SK-N-SH (cell line): Measurements from ENCODE around the gene ANXA7. TPM values are rescaled to one million over a fixed set of nuclear protein-coding genes. Genes with fewer than 3 reads are reported as not detected.

ENCODE experiments used
- CTCF ChIA-PET: fragments of 300-600, 350-600 bp; formaldehyde crosslinking; extraction: SDS; loops from one replicate; lab custom pipeline; 2021; lab: Yijun Ruan, JAX
- POLR2A ChIA-PET: fragments of 350-600 bp; sonication (Branson Sonifier 250); formaldehyde crosslinking; extraction: SDS; loops from one replicate; lab custom pipeline; 2020; ENCODE audit warnings: antibody characterized with exemption, inconsistent platforms; lab: Yijun Ruan, JAX
- DNase-seq: peaks from one replicate; pipeline ENCODE4 v3.0.0; 2012
- H2AFZ ChIP-seq: fragments of 200-600 bp; sonication (generic); 2 replicates; pipeline ENCODE4 v1.8.1; 2016; ENCODE audit warnings: antibody characterized with exemption, mild to moderate bottlenecking, low read depth
- H3F3A ChIP-seq: fragments of 200-600 bp; sonication (generic); replicated peaks from 2 replicates; pipeline ENCODE3; 2016; ENCODE audit warnings: antibody characterized with exemption, mild to moderate bottlenecking; ENCODE audit not compliant: insufficient read depth
- H3K27ac ChIP-seq, 2 experiments: fragments of 200-500 bp in 1 of 2; fragments of 200-600 bp in 1 of 2; sonication (Bioruptor generic) in 1 of 2; sonication (generic), shearing (Covaris generic) in 1 of 2; 2 replicates each; pipeline versions ENCODE4 v1.5.1 to v1.6.1; 2014 to 2016; ENCODE audit warnings: low read depth in 2 of 2, inconsistent platforms in 1 of 2, low read length in 1 of 2, mild to moderate bottlenecking in 1 of 2, mixed read lengths in 1 of 2
- H3K27me3 ChIP-seq: fragments of 200-600 bp; sonication (generic), shearing (Covaris generic); 2 replicates; pipeline ENCODE4 v1.6.1; 2016; ENCODE audit warnings: mixed run types; ENCODE audit not compliant: insufficient read depth
- H3K36me3 ChIP-seq, 2 experiments: fragments of 200-500 bp in 1 of 2; fragments of 200-600 bp in 1 of 2; sonication (Bioruptor generic) in 1 of 2; sonication (generic) in 1 of 2; replicated peaks in 1 of 2; 2 replicates each; pipeline versions ENCODE3 to v1.5.1; 2014 to 2016; ENCODE audit warnings: low read length in 1 of 2, mild to moderate bottlenecking in 1 of 2; ENCODE audit not compliant: insufficient read depth in 2 of 2, control insufficient read depth in 1 of 2
- H3K4me1 ChIP-seq, 2 experiments: fragments of 200-500 bp in 1 of 2; fragments of 200-600 bp in 1 of 2; sonication (Bioruptor generic) in 1 of 2; sonication (generic), shearing (Covaris generic) in 1 of 2; 2 replicates each; pipeline versions ENCODE4 v1.5.1 to v1.6.1; 2014 to 2016; ENCODE audit warnings: low read depth in 1 of 2, low read length in 1 of 2, mixed run types in 1 of 2; ENCODE audit not compliant: insufficient read depth in 2 of 2, control insufficient read depth in 1 of 2
- H3K4me2 ChIP-seq: fragments of 200-600 bp; sonication (generic), shearing (Covaris generic); 2 replicates; pipeline ENCODE4 v1.6.1; 2017; ENCODE audit warnings: mixed run types
- H3K4me3 ChIP-seq, 2 experiments: fragments of 200-500 bp in 1 of 2; fragments of 200-600 bp in 1 of 2; sonication (Bioruptor generic) in 1 of 2; sonication (generic), shearing (Covaris generic) in 1 of 2; 2 replicates each; pipeline versions ENCODE4 v1.5.1 to v1.8.1; 2014 to 2016; ENCODE audit warnings: low read depth in 2 of 2, inconsistent platforms in 1 of 2, low read length in 1 of 2, mild to moderate bottlenecking in 1 of 2, mixed read lengths in 1 of 2, moderate library complexity in 1 of 2
- H3K79me2 ChIP-seq: fragments of 200-600 bp; sonication (generic); 2 replicates; pipeline ENCODE4 v1.8.1; 2017; ENCODE audit warnings: mild to moderate bottlenecking; ENCODE audit not compliant: insufficient read depth
- H3K9ac ChIP-seq: fragments of 200-600 bp; sonication (generic); 2 replicates; pipeline ENCODE4 v1.6.1; 2017; ENCODE audit warnings: mixed run types
- H3K9me2 ChIP-seq: fragments of 200-600 bp; sonication (generic); 2 replicates; pipeline ENCODE4 v1.6.1; 2017; ENCODE audit warnings: mixed run types
- H3K9me3 ChIP-seq: fragments of 200-600 bp; sonication (generic); 2 replicates; pipeline ENCODE4 v1.6.1; 2017; ENCODE audit warnings: mixed run types, mild to moderate bottlenecking, moderate library complexity
- H4K20me1 ChIP-seq: fragments of 200-600 bp; sonication (generic); 2 replicates; pipeline ENCODE4 v1.6.1; 2017; ENCODE audit warnings: mild to moderate bottlenecking, mixed run types; ENCODE audit not compliant: insufficient read depth
- ELF1 ChIP-seq: IDR thresholded peaks from 2 replicates; pipeline ENCODE4 v1.4.0; 2012
- EP300 ChIP-seq, 2 experiments: IDR thresholded peaks; 2 replicates each; pipeline versions ENCODE4 v1.4.0 to v1.6.1; 2012; ENCODE audit warnings: borderline replicate concordance in 1 of 2, low read depth in 1 of 2, low read length in 1 of 2
- EZH2phosphoT487 ChIP-seq: fragments of 200-600 bp; sonication (generic); IDR thresholded peaks from 2 replicates; pipeline ENCODE4 v1.6.1; 2017; ENCODE audit warnings: low read depth, mixed run types, mild to moderate bottlenecking, antibody characterized with exemption, moderate library complexity, borderline replicate concordance
- FOSL2 ChIP-seq: IDR thresholded peaks from 2 replicates; pipeline ENCODE4 v1.4.0; 2012; ENCODE audit warnings: low read depth, mild to moderate bottlenecking, moderate library complexity, borderline replicate concordance
- FOXM1 ChIP-seq: IDR thresholded peaks from 2 replicates; pipeline ENCODE4 v1.4.0; 2012; ENCODE audit warnings: low read depth, mild to moderate bottlenecking
- GABPA ChIP-seq: IDR thresholded peaks from 2 replicates; pipeline ENCODE4 v1.4.0; 2012; ENCODE audit warnings: low read depth, mild to moderate bottlenecking
- JUND ChIP-seq: IDR thresholded peaks from 2 replicates; pipeline ENCODE4 v1.4.0; 2012
- MXI1 ChIP-seq: IDR thresholded peaks from 2 replicates; pipeline ENCODE4 v1.6.1; 2012; ENCODE audit warnings: mild to moderate bottlenecking, low read depth, low read length, improper control_type of control experiment
- NRF1 ChIP-seq: IDR thresholded peaks from 2 replicates; pipeline ENCODE4 v1.6.1; 2012; ENCODE audit warnings: low read depth, mild to moderate bottlenecking, low read length
- POLR2AphosphoS5 ChIP-seq: IDR thresholded peaks from 2 replicates; pipeline ENCODE4 v1.6.1; 2012; ENCODE audit warnings: low read depth, low read length
- RAD21 ChIP-seq: IDR thresholded peaks from 2 replicates; pipeline ENCODE4 v1.6.1; 2012; ENCODE audit warnings: mild to moderate bottlenecking, low read length
- RCOR1 ChIP-seq: fragments of 150-350 bp; IDR thresholded peaks from 2 replicates; pipeline ENCODE4 v1.6.1; 2017; ENCODE audit warnings: antibody characterized with exemption, low read length
- SMC3 ChIP-seq: IDR thresholded peaks from 2 replicates; pipeline ENCODE4 v1.6.1; 2012; ENCODE audit warnings: low read depth, low read length, improper control_type of control experiment
- TCF12 ChIP-seq: IDR thresholded peaks from 2 replicates; pipeline ENCODE4 v1.4.0; 2012
- YY1 ChIP-seq: IDR thresholded peaks from 2 replicates; pipeline ENCODE4 v1.4.0; 2012; ENCODE audit warnings: low read depth, mild to moderate bottlenecking
- WGBS: methylation state at CpG from one replicate; pipeline ENCODE4 v1.1.6; 2017; ENCODE audit warnings: low lambda C conversion rate; 5-methylcytosine and 5-hydroxymethylcytosine counted together
- polyA plus RNA-seq, 3 experiments: library from polyadenylated mRNA; depleted of rRNA; stranded (reverse); fragments of >200 nt; gene quantifications; 2 replicates each; pipeline ENCODE4 v1.2.3, GENCODE V29; 2012
- TF ChIP-seq, protein P1 (sequence below): IDR thresholded peaks from 2 replicates; pipeline ENCODE4 v1.4.0; 2012; ENCODE audit warnings: low read depth, borderline replicate concordance
- TF ChIP-seq, protein P2 (sequence below): IDR thresholded peaks from 2 replicates; pipeline ENCODE4 v1.4.0; 2012; ENCODE audit warnings: low read depth
- TF ChIP-seq, protein P3 (sequence below): IDR thresholded peaks from 2 replicates; pipeline ENCODE4 v1.6.1; 2012; ENCODE audit warnings: mild to moderate bottlenecking, low read depth, low read length, moderate library complexity

The ANXA7 gene
- polyA plus RNA-seq, 1 of the 3 experiments (the other 2 are of a cell fraction): 65.7 TPM

DNA sequence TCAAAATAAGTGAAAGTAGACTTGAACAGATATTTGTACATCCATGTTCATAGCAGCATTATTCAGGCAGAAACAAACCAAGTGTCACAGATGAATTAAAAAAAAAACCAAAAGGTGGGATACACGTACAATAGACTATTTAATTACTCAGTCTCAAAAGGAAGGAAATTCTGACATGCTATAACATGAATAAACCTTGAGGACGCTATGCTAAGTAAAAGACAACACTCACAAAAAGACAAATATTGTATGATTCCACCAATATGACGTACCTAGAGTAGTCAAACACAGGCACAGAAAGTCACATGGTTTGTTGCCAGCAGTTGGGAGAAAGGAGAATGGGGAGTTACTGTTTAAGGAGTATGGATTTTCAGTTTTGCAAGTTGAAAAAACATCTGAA is 37.2 kb downstream of the ANXA7 start:
- Histone ChIP-seq H3K4me1 (no peaks in the 10 kb centered on the region), H3K27me3 (no peaks in the 10 kb centered on the region), H3K4me3 (no peak overlapping the region), H3F3A (peaks cover 4% of the 10 kb centered on the region), H4K20me1 (no peaks in the 10 kb centered on the region), H3K27ac (no peak overlapping the region), H3K9me3 (no peaks in the 10 kb centered on the region), H3K36me3 (peaks cover 41 to 45% of the 10 kb centered on the region in 2 experiments), H3K9me2 (no peaks in the 10 kb centered on the region), H3K79me2 (no peaks in the 10 kb centered on the region), H2AFZ (no peak overlapping the region), H3K4me2 (no peak overlapping the region), H3K9ac (no peak overlapping the region)
- TF ChIP-seq, protein P1, sequence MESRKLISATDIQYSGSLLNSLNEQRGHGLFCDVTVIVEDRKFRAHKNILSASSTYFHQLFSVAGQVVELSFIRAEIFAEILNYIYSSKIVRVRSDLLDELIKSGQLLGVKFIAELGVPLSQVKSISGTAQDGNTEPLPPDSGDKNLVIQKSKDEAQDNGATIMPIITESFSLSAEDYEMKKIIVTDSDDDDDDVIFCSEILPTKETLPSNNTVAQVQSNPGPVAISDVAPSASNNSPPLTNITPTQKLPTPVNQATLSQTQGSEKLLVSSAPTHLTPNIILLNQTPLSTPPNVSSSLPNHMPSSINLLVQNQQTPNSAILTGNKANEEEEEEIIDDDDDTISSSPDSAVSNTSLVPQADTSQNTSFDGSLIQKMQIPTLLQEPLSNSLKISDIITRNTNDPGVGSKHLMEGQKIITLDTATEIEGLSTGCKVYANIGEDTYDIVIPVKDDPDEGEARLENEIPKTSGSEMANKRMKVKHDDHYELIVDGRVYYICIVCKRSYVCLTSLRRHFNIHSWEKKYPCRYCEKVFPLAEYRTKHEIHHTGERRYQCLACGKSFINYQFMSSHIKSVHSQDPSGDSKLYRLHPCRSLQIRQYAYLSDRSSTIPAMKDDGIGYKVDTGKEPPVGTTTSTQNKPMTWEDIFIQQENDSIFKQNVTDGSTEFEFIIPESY: no peak
- TF ChIP-seq GABPA (no peak), SMC3 (no peak), JUND (no peak), EP300 (IDR thresholded peaks at IDR 0.05; ENCODE audit: borderline replicate concordance in 1 of 2, low read depth in 1 of 2, low read length in 1 of 2) (no peak), FOXM1 (no peak), EZH2phosphoT487 (no peak), RAD21 (no peak), FOSL2 (no peak), MXI1 (no peak), TCF12 (no peak), RCOR1 (no peak), ELF1 (no peak), NRF1 (no peak), POLR2AphosphoS5 (no peak), YY1 (no peak)
- TF ChIP-seq, protein P2, sequence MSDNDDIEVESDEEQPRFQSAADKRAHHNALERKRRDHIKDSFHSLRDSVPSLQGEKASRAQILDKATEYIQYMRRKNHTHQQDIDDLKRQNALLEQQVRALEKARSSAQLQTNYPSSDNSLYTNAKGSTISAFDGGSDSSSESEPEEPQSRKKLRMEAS: no peak
- TF ChIP-seq, protein P3, sequence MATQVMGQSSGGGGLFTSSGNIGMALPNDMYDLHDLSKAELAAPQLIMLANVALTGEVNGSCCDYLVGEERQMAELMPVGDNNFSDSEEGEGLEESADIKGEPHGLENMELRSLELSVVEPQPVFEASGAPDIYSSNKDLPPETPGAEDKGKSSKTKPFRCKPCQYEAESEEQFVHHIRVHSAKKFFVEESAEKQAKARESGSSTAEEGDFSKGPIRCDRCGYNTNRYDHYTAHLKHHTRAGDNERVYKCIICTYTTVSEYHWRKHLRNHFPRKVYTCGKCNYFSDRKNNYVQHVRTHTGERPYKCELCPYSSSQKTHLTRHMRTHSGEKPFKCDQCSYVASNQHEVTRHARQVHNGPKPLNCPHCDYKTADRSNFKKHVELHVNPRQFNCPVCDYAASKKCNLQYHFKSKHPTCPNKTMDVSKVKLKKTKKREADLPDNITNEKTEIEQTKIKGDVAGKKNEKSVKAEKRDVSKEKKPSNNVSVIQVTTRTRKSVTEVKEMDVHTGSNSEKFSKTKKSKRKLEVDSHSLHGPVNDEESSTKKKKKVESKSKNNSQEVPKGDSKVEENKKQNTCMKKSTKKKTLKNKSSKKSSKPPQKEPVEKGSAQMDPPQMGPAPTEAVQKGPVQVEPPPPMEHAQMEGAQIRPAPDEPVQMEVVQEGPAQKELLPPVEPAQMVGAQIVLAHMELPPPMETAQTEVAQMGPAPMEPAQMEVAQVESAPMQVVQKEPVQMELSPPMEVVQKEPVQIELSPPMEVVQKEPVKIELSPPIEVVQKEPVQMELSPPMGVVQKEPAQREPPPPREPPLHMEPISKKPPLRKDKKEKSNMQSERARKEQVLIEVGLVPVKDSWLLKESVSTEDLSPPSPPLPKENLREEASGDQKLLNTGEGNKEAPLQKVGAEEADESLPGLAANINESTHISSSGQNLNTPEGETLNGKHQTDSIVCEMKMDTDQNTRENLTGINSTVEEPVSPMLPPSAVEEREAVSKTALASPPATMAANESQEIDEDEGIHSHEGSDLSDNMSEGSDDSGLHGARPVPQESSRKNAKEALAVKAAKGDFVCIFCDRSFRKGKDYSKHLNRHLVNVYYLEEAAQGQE: no peak
- no peak for DNase-seq
- CTCF ChIA-PET: no interaction called here
- POLR2A ChIA-PET: no interaction called here
- 83% methylated on average over 3 of the region's 3 CpGs for WGBS
